HG03442 (cell line): ENCODE data around the gene PPP4R3A.
"Not testable (repeated sequence)": the region's sequence is repeated elsewhere in the genome, so short reads cannot be mapped to it uniquely, and the experiment has no call there.

Experiments
- ATAC-seq: cut with Tn5 transposase; IDR thresholded peaks from one replicate; pipeline ENCODE4 v1.9.1; 2021; ENCODE audit warnings: mild to moderate bottlenecking, moderate library complexity; ENCODE audit not compliant: unreplicated experiment

PPP4R3A gene

DNA sequence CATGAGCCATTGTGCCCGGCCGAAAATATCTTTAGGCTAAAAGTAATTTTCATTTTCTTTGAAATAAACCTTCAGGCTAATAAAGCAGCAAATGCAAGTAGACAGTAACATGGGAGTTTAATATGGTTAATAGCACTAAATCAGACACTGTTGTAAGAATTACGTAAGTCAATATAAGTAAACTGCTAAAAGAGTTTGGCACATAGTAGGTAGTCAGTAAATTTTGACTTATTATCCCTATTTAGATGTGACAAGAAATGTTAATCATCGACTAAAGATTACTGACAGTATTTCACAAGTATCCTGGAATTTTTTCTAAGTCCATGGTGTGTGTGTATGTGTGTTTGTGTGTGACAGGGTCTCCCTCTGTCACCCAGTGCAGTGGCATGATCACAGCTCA is 3.9 kb downstream of the PPP4R3A start:
- ATAC-seq = no peak

DNA sequence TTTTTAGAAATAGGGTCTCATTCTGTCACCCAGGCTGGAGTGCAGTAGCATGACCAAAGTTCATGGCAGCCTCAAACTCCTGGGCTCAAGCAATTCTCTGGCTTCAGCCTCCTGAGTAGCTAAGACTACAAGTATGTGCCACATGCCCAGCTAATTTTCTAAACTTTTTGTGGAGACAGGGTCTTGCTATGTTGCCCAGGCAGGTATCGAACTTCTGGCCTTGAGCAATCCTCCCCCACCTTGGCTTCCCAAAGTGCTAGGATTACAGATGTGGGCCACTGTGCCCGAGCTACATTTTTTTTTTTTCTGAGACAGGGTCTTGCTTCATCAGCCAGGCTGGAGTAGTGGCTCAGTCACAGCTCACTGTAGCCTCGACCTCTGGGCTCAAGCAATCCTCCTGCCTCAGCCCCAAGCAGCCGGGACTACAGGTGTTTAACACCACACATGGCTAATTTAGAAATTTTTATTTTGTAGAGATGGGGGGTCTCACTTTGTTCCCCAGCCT is 7.1 kb downstream of the PPP4R3A start:
- no peak for ATAC-seq

DNA sequence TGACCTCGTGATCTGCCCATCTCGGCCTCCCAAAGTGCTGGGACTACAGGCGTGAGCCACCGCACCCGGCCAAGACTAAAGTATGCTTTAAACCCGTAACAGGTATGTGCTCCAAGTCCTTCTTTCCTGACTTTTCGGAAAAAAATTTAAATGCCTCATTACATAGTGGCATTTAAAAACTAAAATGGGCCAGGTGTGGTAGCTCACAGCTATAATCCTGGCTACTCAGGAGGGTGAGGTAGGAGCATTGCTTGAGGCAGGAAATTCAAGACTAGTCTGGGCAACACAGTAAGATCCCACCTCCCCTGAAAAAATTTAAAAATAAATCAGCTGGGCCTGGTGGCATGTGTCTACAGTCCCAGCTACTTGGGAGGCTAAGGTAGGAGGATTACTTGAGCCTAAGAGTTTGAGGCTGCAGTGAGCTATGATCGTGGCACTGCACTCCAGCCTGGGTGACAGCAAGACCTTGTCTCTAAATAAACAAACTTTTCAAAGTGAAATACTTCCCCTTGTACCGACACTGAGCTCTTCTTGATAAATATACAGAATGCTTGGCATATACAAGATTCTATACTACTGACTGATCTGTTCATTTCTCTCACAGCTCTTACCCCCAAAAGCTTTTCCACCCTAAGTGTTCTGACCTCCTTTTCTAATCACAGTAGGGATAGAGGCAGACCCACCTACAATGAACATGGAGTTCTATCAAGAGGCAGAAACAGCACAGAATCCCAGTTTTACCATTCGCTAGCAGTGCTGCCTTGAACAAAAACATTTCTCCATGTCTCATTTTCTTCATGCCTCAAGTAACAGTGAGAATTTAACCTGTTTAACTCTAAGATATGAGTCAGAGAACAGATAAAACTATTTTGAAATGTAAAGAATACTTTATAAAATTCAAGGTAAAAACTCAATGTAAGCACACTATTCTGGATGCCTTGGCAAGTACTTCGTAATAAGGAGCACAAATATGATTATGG is 7.9 kb downstream of the PPP4R3A start:
- no peak for ATAC-seq

DNA sequence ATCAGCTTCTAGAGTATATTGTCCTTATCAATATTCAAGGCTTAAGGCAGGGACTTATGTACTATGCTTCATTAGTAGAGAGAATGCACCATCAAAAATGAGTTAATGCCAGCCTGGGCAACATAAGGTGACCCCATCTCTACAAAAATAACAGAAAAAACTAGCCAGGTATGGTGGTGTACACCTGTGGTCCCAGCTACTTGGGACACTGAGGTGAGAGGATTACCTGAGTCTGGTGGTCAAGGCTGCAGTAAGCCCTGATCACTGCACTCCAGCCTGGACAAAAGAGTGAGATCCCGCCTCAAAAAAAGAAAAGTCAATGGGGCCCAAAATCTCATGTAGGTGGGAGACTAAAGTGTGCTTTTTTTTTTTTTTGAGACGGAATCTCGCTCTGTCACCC is 8.8 kb downstream of the PPP4R3A start:
- ATAC-seq = no peak

DNA sequence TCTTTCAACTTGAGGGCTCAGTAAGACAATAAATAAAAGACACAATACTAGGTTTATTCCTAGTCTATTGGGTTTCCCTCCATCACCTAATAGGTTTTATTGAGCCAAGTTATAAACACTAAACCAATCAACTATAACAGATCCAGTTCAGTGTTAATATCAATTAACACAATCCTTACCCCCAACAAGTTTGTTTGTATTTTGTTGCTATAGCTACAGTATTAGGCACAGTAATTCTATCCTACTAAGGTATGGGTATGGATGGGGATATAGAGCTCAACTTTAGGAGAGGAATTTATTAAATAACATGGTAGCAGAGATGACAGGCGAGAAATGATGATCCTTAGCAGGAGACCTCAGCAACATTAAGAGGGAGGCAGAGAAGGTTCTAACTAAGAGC is 13.3 kb downstream of the PPP4R3A start:
- ATAC-seq = no peak

DNA sequence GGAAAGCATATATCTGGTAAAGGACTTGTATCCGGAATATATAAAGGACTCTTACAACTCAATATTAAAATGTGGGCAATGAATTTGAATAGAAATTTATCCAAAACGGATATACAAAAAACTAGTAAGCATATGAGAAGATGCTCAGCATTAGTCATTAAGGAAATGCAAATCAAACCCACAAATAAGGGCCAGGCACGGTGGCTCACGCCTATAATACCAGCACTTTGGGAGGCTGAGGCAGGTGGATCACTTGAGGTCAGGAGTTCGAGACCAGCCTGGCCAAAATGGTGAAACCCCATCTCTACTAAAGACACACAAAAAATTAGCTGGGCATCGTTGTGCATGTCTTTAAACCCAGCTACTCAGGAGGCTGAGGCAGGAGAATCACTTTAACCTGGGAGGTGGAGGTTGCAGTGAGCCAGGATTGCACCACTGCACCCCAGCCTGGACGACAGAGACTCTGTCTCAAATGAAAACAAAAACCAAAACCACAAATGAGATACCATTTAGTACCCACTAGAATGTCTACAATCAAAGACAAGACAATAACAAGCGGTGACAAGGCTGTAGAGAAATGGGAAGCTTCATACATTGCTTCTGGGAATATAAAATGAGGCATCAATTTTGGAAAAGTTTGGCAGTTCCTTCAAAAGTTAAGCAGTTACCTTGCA is 15.6 kb downstream of the PPP4R3A start:
- not testable (repeated sequence) for ATAC-seq

DNA sequence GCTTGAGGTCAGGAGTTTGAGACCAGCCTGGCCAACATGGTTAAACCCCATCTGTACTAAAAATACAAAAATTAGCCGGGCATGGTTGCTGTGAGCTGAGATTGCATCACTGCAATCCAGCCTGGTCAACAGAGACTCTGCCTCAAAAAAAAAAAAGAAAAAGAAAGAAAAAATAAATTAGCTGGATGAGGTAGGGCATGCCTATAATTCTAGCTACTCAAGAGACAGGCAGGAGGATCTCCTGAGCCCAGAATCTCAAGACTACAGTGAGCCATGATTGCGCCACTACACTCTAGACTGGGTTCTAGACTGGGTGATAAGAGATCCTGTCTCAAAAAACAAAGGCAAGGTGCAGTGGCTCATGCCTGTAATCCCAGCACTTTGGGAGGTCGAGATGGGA is 16.9 kb downstream of the PPP4R3A start:
- ATAC-seq = no peak

DNA sequence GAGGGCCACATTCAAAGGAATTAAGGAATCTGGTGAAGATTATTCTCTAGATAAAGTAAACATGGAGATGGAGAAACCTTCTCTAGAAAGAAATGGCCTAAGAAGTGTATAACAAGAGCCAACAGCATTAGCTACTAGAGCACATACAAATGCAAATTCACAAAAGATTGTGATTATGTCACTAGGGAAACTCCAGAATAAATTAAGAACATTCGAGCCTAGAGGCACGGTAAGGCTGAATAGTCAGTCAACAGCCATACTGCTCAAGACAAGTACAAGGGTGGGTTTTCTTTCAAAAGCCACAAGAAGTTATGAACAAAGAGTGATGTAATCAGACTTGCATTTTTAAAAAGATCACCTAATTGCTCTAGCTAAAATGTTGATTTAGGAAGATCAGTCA is 25.4 kb downstream of the PPP4R3A start:
- ATAC-seq = no peak

DNA sequence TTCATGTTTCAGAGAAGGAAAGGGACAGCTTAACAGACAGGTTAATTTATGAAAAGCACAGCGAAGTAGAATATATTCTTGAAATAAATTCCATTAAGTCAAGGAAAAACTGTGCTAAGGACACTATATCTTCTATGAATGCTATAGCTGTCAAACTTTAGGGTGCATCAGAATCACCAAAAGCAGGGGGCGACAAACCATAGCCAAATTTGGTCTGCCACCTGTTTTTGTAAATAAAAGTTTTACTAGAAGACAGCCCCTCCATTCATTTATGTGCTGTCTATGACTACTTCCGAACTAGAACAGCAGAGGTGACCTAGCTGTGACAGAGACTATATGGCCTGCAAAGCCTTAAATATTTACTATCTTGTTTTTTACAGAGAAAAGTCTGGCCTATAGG is 25.9 kb downstream of the PPP4R3A start:
- ATAC-seq = no peak

DNA sequence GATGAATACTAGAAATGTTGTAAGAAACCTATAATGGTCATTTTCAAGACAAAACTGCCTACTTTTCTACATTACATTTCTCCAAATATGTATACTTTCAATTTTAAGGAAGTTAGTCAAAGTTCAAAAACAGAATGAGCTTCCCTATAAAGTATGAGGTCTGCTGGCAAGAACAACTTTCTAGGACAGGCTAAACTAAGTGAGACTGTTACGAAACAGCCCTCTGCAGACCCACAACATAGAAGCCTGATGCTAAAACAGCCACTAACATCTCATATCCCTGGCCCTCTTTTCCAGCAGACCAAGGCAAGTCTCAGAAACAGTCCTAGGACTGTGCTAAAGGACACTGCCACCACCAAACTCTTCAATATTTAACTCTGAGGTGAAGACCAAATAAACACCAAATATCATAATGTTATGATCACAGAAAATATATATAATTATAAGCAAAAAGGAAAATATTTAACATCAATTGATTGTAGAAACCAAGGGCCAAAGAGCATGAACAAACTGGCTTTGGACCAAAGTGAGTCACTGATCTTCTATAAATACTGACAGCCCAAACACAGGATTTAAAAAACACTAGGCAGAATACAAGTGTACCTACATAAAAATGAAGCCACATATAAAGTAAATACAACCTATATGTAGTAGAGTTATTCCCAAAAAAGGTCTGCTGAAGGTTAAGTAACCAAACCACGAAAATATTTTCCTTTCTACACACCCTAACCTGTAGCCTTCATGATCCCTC is 27.7 kb downstream of the PPP4R3A start:
- no peak for ATAC-seq

DNA sequence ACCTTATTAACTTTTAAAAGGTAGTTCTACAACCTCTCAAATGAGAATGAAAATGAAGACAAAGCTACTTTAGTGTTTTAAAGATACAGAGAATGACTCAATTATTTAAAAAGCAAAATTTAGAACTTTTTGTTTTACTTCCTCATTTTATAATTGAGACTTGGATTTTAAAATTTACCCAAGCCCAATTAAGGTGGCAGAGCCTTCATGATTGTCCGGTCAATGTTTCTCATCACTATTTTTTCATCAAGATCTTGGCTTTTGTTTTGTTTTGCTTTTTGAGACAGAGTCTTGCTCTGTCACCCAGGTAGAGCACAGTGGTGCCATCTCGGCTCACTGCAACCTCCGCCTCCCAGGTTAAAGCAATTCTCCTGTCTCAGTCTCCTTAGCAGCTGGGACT is 32.7 kb downstream of the PPP4R3A start:
- ATAC-seq = no peak

DNA sequence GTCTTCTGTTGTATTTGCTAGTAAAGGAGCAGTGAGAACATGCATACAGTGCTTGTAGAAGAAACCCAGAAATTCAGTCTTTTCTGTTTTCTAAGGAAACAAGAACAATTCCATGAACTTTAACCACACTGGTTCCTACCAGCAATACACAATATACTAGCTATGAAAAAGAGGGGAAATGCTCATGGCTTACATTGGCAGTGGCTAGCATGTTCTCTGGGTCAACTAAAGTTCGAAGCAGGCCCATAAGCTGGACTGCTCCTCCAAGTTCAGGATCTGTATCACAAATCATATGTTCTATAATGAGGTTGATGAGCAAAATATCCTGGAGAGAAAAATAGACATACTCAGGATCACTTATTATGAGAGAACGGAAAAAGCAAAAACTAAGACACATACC is 37.1 kb downstream of the PPP4R3A start:
- no peak for ATAC-seq

DNA sequence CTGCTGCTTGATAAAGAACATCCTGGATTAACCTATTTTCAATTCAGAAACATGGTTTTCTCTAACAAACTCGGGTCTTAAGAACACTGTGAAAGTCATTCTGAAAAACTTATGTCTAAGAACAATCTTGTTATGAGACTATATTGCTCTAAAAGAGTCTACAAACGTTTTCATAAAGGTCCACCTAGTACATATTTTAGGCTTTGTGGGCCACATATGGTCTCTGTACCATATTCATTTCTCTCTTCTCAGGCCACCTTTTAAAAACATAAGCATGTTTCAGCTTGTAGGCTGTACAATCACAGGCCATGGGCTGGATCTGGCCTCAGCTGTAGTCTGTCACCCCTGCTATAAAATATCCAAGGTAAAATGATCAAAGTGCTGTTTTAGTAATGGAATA is 39.9 kb downstream of the PPP4R3A start:
- no peak for ATAC-seq

DNA sequence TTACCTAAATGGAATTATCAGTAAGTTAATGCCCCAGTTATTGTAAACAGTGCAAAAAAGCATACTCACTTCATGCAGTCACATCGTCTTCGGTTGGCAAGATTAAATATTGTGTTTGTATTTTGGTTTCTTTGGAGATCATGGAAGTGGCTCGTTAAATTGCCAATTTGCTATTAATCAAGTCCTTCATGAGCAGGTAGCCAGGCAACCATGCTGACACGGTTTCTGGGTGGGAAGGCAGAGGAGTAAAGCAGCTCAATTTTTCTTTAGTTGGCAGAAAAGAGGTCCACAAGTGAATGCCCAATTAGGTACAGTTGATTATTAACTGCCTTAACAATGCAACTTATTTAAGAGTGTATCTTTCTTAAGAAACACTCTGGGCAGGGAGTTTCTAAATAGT is 43.9 kb downstream of the PPP4R3A start:
- no peak for ATAC-seq

DNA sequence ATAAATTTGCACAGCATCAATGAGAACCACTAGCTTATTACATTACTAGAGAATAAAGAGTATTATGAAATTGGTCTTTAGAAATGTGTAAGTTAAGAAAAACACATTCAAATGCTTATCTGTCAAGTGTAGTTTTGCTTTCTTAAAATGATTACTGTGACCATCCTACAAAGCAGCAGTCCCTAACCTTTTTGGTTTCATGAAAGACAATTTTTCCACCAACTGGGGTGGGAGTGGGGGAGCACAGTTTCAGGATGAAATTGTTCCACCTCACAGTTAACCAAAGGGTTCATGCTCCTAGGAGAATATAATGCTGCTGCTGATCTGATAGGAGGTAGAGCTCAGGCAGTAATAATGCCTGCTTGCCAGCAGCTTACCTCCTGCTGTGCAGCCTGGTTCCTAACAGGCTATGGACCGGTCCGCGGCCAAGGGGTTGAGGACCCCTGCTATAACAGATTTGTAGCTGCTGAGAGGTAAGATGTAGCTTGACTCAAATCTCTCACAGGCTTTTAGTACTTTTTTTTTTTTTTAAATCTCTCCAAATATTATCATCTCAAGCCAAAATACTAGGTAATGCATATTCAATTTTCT is 45.4 kb downstream of the PPP4R3A start:
- ATAC-seq = no peak

DNA sequence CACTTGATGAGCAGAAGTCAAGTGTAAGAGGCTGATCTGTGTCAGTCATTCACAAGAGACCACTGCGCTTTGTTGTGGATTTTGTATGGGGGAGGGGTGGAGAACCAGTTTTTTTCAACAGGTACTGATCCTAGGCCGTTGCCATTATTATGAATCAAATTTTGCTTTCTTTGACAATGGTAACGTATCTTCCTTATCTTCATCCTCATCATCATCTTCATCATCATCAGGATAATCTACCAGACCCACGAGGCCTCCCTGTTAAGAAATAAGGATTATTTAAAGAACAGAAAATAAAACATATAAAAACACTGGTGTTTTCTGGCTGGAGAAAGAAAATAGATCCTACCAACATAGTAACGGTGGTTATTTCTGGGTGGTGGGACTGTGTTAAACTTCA is 51.5 kb downstream of the PPP4R3A start:
- ATAC-seq = no peak

DNA sequence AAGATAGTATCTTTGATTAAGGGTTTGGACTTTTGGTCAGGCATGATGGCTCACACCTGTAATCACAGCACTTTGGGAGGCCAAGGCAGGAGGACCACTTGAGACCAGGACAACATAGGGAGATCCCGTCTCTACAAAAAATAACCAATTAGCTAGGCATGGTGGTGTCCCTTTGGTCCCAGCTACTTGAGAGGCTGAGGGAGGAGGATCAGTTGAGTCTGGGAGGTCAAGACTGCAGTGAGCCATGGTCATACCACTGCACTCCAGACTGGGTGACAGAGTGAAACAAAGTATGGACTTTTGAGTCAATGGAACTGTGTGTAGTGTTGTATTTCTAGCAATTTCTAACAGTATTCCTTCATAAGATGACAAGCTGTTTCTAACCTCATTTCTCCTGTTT is 53.8 kb downstream of the PPP4R3A start:
- ATAC-seq = no peak

DNA sequence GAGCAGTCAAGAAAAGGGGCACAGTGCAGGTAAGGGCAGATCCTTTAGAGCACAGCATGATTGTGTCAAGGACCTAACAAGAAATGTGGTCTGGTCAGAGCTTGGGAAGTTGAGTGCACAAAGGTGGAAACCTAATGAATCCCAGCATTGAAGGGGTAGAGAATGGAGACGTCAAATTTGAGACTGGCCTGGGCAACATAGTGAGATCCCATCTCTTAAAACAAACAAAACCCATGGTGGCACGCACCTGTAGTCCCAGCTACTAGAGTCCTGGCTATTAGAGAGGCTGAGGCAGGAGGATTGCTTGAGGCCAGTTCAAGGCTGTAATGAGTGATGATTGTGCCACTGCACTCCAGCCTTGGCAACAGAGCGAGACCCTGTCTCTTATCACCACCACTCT is 55.5 kb downstream of the PPP4R3A start:
- no peak for ATAC-seq

DNA sequence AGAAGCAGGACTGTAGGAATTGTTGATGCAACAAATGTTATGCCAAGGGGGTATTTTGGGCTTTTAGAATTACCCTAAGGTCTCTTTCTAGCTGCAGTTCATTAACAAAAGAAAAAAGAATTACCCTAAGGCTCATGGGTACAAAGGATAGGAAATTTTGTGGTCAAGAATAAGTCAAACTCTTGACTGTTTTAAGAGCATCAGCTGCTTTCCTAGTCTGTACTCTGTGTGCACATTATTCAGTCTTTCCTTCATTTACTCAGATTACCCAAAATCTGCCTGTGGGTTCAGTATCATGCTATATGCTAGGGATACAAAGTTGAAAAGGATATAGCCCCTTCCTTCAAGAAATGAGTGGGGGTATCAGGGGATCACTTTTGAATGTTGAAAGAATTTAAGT is 56.0 kb downstream of the PPP4R3A start:
- no peak for ATAC-seq

DNA sequence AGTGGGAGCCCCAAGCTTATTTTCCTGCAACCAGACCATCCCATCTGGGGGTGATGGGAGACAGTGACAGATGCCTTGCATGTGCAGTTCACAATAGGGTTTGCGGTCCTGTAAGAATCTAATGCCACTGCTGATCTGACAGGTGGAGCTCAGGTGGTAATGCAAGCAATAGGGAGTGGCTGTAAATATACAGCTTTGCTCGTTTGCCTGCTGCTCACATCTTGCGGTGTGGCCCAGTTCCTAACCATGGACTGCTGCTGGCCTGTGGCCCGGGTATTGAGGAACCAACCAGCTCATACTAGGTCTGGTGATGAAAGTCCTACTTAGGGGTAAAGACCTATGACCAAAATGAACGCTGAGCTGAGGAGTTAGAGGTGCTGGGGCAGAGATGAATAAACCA is 56.4 kb downstream of the PPP4R3A start:
- ATAC-seq = no peak
